HepG2 (cell line): ENCODE data around the gene BAZ1B. TPM values are rescaled to one million over a fixed set of nuclear protein-coding genes. Genes with fewer than 3 reads are reported as not detected.

Experiments used
- ARNT2 ChIP-seq: sonication (generic); formaldehyde crosslinking; IDR thresholded peaks from 2 replicates; pipeline ENCODE4 v1.8.0; 2022; ENCODE audit warnings: mild to moderate bottlenecking, low read depth, missing genetic modification reagents, moderate library complexity
- CREM ChIP-seq, 2 experiments: sonication (generic) in 1 of 2; formaldehyde crosslinking in 1 of 2; IDR thresholded peaks; 2 replicates each; pipeline versions ENCODE4 v1.4.0 to v1.6.1; 2016 to 2020; ENCODE audit warnings: antibody characterized with exemption in 1 of 2, mild to moderate bottlenecking in 1 of 2, missing genetic modification reagents in 1 of 2
- FOXO1 ChIP-seq: sonication (generic); formaldehyde crosslinking; IDR thresholded peaks from 2 replicates; pipeline ENCODE4 v1.4.0; 2020; ENCODE audit warnings: missing genetic modification reagents
- GATAD2A ChIP-seq: IDR thresholded peaks from 2 replicates; pipeline ENCODE4 v1.6.1; 2016
- HMGXB4 ChIP-seq, 2 experiments: sonication (generic) in 1 of 2; formaldehyde crosslinking in 1 of 2; IDR thresholded peaks; 2 replicates each; pipeline versions ENCODE4 v1.4.0 to v1.6.1; 2018 to 2020; ENCODE audit warnings: missing genetic modification reagents in 2 of 2, borderline replicate concordance in 1 of 2, low read depth in 1 of 2, mild to moderate bottlenecking in 1 of 2, missing biosample characterization in 1 of 2
- HNRNPUL1 ChIP-seq: fragments of 200-400 bp; formaldehyde crosslinking; IDR thresholded peaks from 2 replicates; pipeline ENCODE4 v1.6.1; 2017; ENCODE audit warnings: low read depth, mild to moderate bottlenecking, low read length, moderate library complexity
- HOXD1 ChIP-seq: sonication (generic); formaldehyde crosslinking; IDR thresholded peaks from 2 replicates; pipeline ENCODE4 v1.5.0; 2020; ENCODE audit warnings: missing genetic modification reagents
- IKZF4 ChIP-seq: sonication (generic); formaldehyde crosslinking; IDR thresholded peaks from 2 replicates; pipeline ENCODE4 v1.5.1; 2020; ENCODE audit warnings: borderline replicate concordance, mild to moderate bottlenecking, low read depth, missing genetic modification reagents; ENCODE audit errors: not compliant biosample characterization
- NAIF1 ChIP-seq: sonication (generic); formaldehyde crosslinking; IDR thresholded peaks from 2 replicates; pipeline ENCODE4 v1.5.0; 2020; ENCODE audit warnings: mild to moderate bottlenecking, missing genetic modification reagents, borderline replicate concordance
- NRL ChIP-seq: sonication (generic); formaldehyde crosslinking; IDR thresholded peaks from 2 replicates; pipeline ENCODE4 v1.5.0; 2020; ENCODE audit warnings: missing genetic modification reagents, mild to moderate bottlenecking, moderate library complexity, borderline replicate concordance
- SIN3B ChIP-seq: fragments of 150-350 bp; IDR thresholded peaks from 2 replicates; pipeline ENCODE4 v1.6.1; 2014; ENCODE audit warnings: low read length
- SOX5 ChIP-seq: IDR thresholded peaks from 2 replicates; pipeline ENCODE4 v1.6.1; 2016; ENCODE audit warnings: borderline replicate concordance
- SRSF4 ChIP-seq: fragments of 200-400 bp; formaldehyde crosslinking; IDR thresholded peaks from one replicate; pipeline ENCODE4 v1.6.1; 2018; ENCODE audit warnings: mild to moderate bottlenecking, low read depth, low read length, moderate library complexity; ENCODE audit not compliant: poor library complexity, severe bottlenecking
- TEAD3 ChIP-seq: optimal IDR thresholded peaks from 2 replicates; pipeline ENCODE3; 2016; ENCODE audit warnings: borderline replicate concordance
- ZNF292 ChIP-seq: sonication (generic); formaldehyde crosslinking; IDR thresholded peaks from 2 replicates; pipeline ENCODE4 v1.8.1; 2022; ENCODE audit warnings: mild to moderate bottlenecking, low read depth, missing genetic modification reagents, borderline replicate concordance
- ZNF331 ChIP-seq: sonication (generic); formaldehyde crosslinking; IDR thresholded peaks from 2 replicates; pipeline ENCODE4 v1.4.0; 2020; ENCODE audit warnings: missing genetic modification reagents
- ZNF543 ChIP-seq: sonication (generic); formaldehyde crosslinking; IDR thresholded peaks from 2 replicates; pipeline ENCODE4 v1.4.0; 2020; ENCODE audit warnings: mild to moderate bottlenecking, missing genetic modification reagents
- ZNF572 ChIP-seq: sonication (generic); formaldehyde crosslinking; IDR thresholded peaks from 2 replicates; pipeline ENCODE4 v1.5.1; 2020; ENCODE audit warnings: mild to moderate bottlenecking, missing genetic modification reagents
- ZNF775 ChIP-seq: sonication (generic); formaldehyde crosslinking; IDR thresholded peaks from 2 replicates; pipeline ENCODE4 v1.4.0; 2020; ENCODE audit warnings: missing genetic modification reagents, mild to moderate bottlenecking, moderate library complexity, borderline replicate concordance
- ZNF879 ChIP-seq: sonication (generic); formaldehyde crosslinking; IDR thresholded peaks from 2 replicates; pipeline ENCODE4 v1.8.1; 2023; ENCODE audit warnings: missing genetic modification reagents
- polyA plus RNA-seq, 8 experiments: library from polyadenylated mRNA; depleted of rRNA in 3 of 8; stranded (reverse) in 7 of 8; unstranded in 1 of 8; fragments of >200 nt; fragmentation: Illumina TruSeq in 4 of 8; extraction: Trizol in 4 of 8; gene quantifications; 2 replicates each; pipeline versions ENCODE4 v1.2.1 to v1.2.3, GENCODE V29; 2011 to 2016; ENCODE audit warnings: low read depth in 4 of 8, missing spikeins in 1 of 8, mixed read lengths in 1 of 8; ENCODE audit not compliant: insufficient read depth in 1 of 8
- total RNA-seq, 5 experiments: library from RNA; depleted of rRNA; stranded (reverse); fragments of >200 nt; fragmentation: Illumina TruSeq; extraction: Trizol; gene quantifications; 2 replicates each; pipeline ENCODE4 v1.2.3, GENCODE V29; 2016; ENCODE audit warnings: low read depth in 1 of 5
- TF ChIP-seq, protein P1 (sequence below): fragments of 450-650 bp; IDR thresholded peaks from 2 replicates; pipeline ENCODE4 v1.6.1; 2016
- TF ChIP-seq, protein P2 (sequence below): sonication (generic); formaldehyde crosslinking; IDR thresholded peaks from 2 replicates; pipeline ENCODE4 v1.8.0; 2022; ENCODE audit warnings: missing genetic modification reagents, mild to moderate bottlenecking, moderate library complexity, borderline replicate concordance

The BAZ1B gene
- total and polyA plus RNA-seq, 2 of the 13 experiments (the other 11 are each of a cell fraction or from before 2014, with no cell fraction given): 18.6 to 69.4 TPM

DNA sequence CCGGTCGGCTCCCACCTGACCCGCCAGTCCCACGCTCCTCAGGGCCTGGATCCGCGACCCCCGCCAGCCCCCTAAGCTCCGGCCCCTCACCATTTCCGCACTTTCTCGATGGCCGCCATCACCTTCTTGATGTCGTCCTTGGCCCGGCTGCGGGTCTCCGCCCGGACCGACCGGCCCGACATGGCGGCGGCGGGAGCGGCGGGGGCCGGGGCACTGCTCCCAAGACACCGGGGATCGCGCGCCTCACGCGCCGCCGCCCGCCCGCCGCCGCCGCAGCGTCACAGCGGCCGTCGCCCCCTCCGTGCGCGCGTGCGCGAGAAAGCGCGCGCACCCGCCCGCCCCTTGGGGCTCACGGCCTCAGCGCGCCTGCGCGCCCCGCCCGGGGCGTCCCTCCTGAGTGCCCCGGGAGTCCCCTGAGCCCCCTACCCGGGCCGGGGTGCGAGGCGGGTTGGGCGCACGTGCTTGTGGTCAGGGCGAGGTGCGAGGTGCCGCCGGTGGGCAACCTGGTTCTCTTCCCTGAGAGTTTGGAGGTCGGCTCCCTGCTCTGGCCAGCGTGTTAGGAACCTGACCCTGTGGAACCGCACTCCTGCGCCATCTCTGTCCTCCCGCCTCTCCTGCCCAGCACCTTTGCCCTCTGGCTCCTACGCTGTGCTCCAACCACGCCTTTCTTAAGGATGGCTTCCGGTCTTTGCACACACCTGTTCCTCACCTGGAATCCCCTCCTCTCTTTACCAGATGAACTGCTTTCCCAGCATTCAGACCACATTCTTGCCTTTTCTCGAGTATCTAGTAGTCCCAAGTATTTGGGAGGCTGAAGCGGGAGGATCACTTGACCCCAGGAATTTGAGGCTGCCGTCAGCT lies 35.5 kb upstream of the BAZ1B start, which contains the start of gene BCL7B (continued):
- no peak for TF ChIP-seq SOX5 (CRISPR knock-in tag)
- TF ChIP-seq HOXD1: peak; percentile 79; the same call in 1 of the 2 replicates
- no peak for TF ChIP-seq SRSF4
- peak; percentile 94; the same call in 1 of the 2 replicates for TF ChIP-seq ZNF879
- no peak for TF ChIP-seq ZNF775 (CRISPR knock-in tag)
- TF ChIP-seq GATAD2A (CRISPR knock-in tag): peak; percentile 34; the same call in 1 of the 2 replicates
- peak; percentile 77 for TF ChIP-seq NAIF1 (CRISPR knock-in tag)
- TF ChIP-seq, protein P1, sequence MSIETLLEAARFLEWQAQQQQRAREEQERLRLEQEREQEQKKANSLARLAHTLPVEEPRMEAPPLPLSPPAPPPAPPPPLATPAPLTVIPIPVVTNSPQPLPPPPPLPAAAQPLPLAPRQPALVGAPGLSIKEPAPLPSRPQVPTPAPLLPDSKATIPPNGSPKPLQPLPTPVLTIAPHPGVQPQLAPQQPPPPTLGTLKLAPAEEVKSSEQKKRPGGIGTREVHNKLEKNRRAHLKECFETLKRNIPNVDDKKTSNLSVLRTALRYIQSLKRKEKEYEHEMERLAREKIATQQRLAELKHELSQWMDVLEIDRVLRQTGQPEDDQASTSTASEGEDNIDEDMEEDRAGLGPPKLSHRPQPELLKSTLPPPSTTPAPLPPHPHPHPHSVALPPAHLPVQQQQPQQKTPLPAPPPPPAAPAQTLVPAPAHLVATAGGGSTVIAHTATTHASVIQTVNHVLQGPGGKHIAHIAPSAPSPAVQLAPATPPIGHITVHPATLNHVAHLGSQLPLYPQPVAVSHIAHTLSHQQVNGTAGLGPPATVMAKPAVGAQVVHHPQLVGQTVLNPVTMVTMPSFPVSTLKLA: no peak
- peak; percentile 98 for TF ChIP-seq NRL (CRISPR knock-in tag)
- 0 out of 2 replicates have a peak, but pooled peaks have one; percentile 33 for TF ChIP-seq ZNF572 (CRISPR knock-in tag)
- no peak; the same call in 1 of the 2 replicates for TF ChIP-seq FOXO1 (CRISPR knock-in tag)
- TF ChIP-seq, protein P2, sequence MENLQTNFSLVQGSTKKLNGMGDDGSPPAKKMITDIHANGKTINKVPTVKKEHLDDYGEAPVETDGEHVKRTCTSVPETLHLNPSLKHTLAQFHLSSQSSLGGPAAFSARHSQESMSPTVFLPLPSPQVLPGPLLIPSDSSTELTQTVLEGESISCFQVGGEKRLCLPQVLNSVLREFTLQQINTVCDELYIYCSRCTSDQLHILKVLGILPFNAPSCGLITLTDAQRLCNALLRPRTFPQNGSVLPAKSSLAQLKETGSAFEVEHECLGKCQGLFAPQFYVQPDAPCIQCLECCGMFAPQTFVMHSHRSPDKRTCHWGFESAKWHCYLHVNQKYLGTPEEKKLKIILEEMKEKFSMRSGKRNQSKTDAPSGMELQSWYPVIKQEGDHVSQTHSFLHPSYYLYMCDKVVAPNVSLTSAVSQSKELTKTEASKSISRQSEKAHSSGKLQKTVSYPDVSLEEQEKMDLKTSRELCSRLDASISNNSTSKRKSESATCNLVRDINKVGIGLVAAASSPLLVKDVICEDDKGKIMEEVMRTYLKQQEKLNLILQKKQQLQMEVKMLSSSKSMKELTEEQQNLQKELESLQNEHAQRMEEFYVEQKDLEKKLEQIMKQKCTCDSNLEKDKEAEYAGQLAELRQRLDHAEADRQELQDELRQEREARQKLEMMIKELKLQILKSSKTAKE (CRISPR knock-in tag): no peak
- peak; percentile 97 for TF ChIP-seq ARNT2 (CRISPR knock-in tag)
- no peak for TF ChIP-seq CREM (IDR thresholded peaks at IDR 0.05)
- TF ChIP-seq CREM (CRISPR knock-in tag; IDR thresholded peaks at IDR 0.05): no peak
- no peak for TF ChIP-seq SIN3B
- TF ChIP-seq HMGXB4 (CRISPR knock-in tag; IDR thresholded peaks at IDR 0.05; ENCODE audit: borderline replicate concordance in 1 of 2, low read depth in 1 of 2): peak in 1 of 2 experiments; percentile 62; a peak in 3 of 4 replicates
- peak; percentile 82; the same call in 1 of the 2 replicates for TF ChIP-seq ZNF543 (CRISPR knock-in tag)
- peak; percentile 98 for TF ChIP-seq IKZF4 (CRISPR knock-in tag)
- TF ChIP-seq HNRNPUL1: no peak
- TF ChIP-seq ZNF331: peak; percentile 66; the same call in 1 of the 2 replicates
- peak; percentile 66 for TF ChIP-seq TEAD3 (CRISPR knock-in tag)
- no peak for TF ChIP-seq ZNF292 (CRISPR knock-in tag)
